CD4-positive, alpha-beta T cell treated with Interferon gamma for 1 hour (primary cell): ENCODE data around the gene TSHZ2.

Experiments used
- DNase-seq: peaks from one replicate; pipeline ENCODE4 v3.0.0-alpha.2; 2020

Gene TSHZ2

DNA sequence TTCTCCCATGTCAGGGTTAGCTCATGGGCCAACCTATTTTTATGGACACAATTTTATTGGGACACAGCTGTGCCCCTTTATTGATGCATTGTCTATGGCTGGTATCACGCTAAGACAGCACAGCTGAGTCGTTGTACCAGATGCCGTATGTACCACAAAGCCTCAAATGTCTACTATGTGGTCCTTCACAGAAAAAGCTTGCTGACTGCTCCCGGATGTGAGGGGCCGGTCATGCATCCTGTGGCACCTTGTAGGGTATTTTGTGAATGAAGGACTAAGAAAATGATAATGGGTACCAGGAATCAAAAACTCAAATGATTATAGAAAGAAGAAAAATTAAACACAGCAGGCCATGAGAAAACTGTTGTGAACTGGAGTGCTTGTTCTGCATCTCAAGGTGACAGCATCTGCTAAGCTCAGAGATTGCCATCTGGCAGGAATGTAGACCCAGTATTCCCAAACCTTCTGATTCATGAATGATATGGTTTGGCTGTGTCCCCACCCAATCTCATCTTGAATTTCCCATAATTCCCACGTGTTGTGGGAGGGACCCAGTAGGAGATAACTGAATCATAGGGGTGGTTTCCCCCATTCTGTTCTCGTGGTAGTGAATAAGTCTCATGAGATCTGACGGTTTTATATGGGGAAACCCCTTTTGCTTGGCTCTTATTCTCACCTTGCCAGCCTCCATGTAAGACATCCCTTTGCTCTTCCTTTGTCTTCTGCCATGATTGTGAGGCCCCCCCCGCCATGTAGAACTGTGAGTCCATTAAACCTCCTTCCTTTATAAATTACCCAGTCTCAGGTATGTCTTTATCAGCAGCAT is 248.5 kb downstream of the TSHZ2 start:
- DNase-seq: no peak

DNA sequence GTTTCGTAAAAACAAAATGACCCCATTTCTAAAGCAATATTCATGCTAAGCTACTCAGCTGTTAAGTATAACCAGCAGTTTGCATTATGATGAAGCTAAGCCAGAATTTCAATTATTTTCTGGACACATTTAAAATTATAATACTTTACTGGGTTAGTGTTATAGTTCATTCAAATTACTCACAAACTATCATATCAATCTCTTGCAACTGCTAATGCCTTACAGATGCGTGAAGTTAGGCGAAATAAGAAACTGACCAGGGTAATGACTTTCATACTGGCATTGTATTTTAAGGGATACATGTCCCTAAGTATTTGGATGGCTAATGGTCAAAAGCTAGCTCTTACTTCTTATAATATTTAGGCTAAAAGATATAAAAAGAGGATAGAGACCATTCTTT is 249.6 kb downstream of the TSHZ2 start:
- no peak for DNase-seq

DNA sequence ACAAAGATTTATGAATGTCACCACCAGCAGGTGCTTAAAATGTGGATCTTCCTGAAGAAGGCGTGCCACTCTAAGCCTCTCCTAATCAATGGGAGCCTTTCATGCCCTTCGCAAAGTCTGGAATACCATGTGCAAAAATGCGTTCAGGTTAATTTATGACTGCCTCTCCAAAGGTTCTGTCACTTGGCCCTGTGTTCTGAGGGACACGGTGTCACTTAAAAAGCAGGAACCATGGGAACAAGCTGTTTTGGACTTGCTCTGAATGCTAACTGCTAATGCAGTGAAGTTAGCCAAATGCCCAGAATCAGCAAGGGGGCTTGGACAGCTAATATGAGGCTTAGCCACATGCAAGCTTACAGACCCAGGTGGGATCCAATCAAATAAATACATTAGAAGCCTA is 250.3 kb downstream of the TSHZ2 start:
- no peak for DNase-seq

DNA sequence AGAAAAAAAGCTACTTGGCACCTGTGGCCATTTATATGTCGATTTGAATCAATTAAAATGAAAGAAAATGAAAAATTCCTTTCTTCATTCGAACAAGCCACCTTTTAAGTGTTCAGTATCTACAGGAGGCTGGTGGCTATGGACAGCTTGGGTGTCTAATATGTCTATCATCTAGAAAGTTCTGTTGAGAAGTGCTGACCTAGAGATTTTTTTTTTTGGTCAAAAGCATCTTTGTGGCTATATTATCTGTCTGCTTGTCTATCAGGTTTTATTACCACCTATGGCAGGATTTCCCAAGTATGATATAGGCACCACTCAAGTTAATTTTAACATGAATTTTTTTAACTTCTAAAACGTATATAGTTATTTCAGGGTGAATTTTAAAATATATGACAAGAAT is 250.8 kb downstream of the TSHZ2 start:
- no peak for DNase-seq

DNA sequence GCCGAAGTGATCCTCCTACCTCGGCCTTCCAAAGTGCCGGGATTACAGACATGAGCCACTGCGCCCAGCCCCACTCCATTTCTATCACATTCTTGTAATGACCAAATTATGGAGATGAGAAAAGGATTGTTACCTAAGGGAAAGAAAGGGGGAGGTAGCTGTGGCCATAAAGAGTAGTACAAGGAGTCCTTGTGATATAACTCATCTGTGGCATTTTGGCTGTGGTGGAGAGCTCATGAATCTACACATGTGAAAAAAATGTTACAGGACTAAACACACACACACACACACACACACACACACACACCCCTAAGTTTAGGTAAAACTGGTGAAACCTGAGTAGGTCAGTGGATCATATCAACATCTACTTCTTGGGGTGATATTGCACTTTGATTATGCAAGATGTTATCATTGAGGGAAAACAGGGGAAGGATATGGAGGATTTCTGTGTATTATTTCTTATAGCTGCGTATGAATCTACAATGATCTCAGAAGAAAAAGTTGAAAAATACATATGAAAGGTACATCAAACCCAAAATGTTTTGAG is 251.5 kb downstream of the TSHZ2 start:
- DNase-seq: no peak

DNA sequence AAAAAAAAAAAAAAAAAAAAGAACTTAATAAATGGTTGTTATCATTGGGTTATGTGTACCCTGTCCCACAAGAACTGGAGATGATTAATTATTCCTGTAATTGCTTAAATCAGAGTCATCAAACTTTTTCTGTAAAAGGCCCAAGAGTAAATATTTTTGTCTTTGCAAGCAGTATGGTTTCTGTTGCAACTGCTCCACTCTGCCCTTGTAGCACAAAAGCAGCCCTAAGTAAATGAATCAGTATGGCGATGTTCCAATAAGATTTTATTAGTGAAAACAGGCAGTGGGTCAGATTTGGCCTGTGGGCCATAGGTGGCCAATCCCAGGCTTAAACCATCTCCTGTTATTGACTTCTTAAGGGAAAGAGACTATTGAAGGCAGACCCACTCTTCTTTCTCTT is 252.7 kb downstream of the TSHZ2 start:
- no peak for DNase-seq

DNA sequence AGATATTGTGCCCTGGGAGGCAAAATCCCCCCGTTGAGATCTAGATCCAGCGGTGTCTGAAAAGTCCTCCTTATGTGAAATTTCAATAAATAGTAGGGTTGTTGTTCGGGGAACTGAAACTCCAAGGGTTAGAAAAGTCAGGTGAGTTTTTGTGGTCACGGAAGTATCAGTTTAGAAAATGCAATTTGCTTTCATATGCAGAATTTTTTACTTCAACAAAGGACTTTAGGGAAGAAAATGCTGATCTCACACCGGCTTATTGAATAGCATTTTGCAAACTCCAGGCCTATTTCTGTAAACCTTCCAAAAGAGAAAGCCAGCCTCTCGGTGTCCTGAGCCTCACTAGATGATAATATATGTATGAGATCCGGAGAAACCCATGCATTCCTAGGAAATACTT is 254.7 kb downstream of the TSHZ2 start:
- DNase-seq: no peak

DNA sequence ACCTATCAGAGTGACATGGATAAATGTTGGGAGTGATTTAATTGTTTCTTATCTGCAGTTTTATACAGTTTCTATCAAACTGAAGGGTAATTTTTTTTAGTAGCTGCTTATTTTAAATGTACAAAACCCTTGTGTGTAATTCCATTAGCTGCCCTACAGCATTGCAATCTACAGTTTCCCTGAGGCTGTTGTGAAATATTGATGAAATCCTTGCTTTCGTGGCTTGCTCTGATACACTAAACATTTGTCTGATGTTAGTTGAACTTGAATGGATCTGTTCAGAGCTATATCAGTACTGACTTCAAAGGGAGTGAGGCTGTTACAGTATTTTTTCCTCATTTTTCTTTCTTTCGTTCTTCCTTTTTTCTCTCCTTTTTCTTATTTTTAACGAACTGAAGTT is 255.4 kb downstream of the TSHZ2 start:
- no peak for DNase-seq

DNA sequence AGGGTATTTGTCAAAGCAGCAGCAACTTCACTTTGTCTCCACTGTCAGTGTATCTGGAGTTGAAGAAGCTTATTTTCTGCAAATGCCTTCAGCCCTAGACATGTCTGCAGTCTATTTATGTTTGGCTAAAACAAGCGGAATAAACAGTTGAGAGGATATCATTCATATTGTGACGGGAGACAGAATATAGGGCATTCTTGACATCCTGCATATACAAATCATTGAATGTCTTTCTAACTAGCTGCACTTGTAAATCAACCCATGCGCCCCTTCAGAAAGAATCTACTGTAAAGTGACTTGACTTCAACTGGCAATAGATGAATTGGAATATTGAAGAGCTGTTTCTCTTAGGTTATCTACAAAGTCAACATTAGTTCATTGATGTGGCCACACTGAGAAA is 258.9 kb downstream of the TSHZ2 start:
- no peak for DNase-seq

DNA sequence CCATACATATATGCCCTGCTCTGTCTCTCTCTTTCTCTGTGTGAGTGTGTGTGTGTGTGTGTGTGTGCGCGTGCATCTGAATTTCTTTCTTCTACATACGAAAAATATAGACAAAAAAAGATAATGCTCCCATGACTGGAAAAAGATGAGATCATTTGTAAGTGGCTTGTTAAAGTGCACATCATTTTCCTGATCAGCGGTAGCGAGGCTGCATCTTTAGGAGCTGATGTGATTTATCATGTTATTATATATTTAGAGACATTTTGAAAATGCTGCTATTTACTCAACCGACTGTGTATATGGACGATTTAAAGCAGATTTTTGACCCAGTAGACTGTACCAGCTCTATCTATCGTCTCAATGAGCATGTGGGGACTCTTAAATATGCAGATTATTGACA is 265.3 kb downstream of the TSHZ2 start:
- DNase-seq: no peak

DNA sequence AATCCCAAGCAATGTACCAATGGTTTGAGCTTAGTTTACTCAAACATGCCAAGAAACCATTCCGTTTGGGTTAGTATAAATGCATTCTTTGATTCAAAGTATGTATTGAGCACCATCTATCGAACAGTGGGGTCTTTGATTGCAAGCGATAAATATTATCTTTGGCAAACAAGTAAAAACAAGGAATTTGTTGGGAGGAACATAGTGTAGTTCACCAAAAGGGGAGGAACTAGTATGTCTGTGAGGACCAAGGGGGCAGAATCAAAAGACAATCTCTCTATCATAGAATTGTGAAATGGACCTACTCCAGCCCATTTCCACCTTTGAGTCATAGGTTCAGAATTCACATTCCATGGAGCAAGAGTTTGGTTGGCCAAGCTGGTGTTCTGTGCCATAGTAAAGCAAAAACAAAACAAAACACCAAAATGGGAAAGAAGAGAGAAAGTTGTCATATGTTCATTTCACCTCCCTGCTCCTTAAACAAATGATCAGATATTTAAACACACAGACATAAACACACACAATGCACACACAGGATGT is 266.0 kb downstream of the TSHZ2 start:
- DNase-seq: no peak

DNA sequence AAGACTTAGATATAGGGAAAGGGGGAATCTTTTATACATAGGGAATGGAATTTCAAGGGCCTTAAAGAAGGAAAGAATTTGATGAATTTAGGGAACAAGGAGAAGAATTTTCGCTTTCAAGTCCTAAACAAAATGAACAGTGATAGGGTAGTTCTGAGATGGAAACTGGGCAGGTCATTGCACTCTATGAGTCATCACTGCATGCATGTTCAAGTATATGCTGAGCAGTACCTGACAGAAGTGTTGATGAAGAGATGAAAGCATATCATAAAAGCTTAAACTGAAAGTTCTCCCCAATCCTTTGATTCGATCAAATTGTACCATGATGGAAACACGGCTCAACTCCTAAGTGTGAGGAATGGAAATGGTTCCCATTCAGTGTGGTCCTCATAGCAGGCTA is 271.0 kb downstream of the TSHZ2 start:
- no peak for DNase-seq

DNA sequence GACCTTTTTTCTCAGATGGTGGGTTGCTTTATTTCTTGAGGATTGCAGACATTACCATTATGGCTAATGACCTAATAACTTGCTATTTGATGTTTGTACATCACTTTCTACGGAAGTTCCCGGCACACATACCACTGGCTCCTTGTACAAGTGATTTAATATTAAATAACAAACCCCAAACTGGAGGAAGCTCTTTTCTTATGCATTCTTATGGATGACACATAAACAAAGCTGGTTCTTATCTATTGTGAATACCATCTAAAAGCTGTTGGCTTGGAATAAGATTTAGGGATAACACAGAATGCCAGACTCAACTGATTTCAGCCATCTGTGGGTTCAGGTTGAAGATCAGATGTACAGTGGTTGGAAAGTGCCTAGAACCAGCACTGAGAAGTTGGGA is 272.6 kb downstream of the TSHZ2 start:
- DNase-seq: no peak

DNA sequence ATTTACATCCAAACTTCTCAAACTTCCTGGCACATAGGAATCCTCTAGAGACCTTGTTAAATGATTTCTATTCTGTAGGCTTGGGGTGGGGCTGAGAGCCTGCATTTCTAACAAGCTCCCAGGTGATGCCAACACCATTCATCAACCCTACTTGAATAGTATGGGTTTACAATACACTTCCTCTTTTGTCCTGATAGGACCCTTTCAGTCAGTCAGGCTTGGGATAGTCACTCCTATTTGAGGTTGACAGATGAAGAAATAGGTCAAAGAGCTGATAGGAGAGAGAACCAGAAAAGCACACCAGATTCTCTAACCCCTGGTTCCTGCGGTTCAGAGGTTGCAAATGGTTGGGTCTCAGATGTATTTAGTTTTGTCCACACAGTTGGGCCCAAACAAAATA is 273.4 kb downstream of the TSHZ2 start:
- no peak for DNase-seq

DNA sequence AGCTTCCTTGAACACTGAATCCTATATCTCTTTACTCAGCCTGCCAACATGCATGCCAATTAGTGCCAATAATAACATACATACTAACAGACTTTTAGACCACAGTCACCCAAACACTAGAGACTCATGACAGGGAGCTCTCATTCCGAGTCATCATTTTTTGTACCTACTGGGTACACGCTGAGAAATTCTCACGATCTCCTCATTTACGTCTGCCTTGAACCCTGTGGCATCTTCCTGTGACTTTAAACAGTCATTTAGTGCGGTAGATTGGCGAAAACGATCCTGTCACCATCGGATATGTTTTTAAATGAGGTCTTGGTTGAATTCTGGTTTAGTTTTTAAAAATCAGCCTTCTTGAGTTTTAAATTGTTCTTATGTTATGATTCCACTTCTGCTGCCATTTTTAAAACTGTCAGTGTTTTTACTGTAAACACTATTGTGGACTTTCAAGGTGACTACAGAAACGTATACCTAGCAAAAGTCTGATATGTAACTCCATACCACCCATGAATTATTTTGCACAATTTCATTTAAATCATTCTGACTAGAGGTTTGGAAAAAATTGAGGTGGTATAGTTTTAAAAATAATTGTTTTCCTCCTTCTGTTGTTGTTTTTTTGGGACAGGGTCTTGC is 275.4 kb downstream of the TSHZ2 start:
- DNase-seq: no peak

DNA sequence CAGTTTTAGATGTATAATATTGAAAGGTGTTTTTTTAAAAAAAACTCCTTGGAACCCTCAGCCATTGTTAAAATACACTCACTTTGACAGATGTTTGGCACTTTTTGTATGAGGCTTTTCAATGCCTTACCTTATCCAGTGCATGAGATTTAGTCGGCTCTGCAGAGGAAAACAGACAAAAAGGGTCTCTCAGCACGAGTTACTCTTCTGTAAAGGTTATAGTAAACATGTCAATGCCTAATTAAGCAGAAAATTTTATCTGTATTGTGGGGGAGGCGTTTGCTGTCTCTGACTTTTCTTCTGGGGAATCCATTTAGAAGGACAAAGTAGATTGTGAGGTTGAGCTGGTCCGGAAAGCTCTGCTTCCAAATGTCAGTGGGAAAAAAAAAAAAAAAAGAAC is 278.3 kb downstream of the TSHZ2 start:
- DNase-seq: no peak

DNA sequence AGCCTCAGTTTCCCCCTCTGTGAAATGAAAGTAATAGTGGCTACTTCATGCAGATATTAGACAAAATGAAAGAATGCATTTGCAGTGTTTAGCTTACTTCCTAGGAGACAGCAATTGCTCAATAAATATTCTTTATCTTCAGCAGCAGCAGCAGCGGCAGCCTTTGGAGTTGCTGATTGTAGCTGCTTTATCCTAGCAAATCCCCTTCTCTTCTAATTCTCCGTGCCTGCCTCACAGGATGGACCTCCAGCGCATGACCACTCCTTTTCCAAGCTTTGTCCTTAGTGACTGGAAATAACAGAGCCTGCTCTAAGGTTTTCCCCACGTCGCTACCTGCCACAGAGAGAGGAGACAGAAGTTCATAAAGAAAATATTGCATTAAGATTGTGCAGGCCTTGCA is 279.8 kb downstream of the TSHZ2 start:
- DNase-seq: no peak

DNA sequence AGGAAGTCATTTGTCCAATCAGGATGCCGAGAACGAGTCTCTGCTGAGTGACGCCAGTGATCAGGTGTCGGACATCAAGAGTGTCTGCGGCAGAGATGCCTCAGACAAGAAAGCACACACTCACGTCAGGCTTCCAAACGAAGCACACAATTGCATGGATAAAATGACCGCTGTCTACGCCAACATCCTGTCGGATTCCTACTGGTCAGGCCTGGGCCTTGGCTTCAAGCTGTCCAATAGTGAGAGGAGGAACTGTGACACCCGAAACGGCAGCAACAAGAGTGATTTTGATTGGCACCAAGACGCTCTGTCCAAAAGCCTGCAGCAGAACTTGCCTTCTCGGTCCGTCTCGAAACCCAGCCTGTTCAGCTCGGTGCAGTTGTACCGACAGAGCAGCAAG is 281.5 kb downstream of the TSHZ2 start:
- no peak for DNase-seq

DNA sequence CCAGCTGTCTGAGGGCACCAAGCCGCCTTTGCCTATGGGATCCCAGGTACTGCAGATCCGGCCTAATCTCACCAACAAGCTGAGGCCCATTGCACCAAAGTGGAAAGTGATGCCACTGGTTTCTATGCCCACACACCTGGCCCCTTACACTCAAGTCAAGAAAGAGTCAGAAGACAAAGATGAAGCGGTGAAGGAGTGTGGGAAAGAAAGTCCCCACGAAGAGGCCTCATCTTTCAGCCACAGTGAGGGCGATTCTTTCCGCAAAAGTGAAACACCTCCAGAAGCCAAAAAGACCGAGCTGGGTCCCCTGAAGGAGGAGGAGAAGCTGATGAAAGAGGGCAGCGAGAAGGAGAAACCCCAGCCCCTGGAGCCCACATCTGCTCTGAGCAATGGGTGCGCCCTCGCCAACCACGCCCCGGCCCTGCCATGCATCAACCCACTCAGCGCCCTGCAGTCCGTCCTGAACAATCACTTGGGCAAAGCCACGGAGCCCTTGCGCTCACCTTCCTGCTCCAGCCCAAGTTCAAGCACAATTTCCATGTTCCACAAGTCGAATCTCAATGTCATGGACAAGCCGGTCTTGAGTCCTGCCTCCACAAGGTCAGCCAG is 283.0 kb downstream of the TSHZ2 start:
- no peak for DNase-seq

DNA sequence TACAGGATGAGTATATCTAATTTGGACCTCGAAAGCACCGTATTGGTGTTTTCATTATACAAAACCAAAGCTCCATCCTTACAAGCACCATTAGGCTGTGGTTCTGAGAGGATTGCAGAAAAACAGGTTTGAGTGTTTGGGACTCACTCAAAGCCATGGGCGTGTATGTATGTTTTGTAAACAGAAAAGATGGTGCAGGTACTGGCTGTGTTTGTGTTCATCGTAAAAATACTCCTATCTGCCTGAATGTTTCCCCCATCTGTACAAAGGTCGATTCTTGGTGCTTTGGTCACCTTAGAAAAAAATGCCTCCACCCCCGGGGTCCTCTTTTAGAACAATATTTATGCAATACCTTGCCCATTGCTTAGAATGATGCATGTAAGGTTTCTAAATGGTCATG is 286.6 kb downstream of the TSHZ2 start:
- no peak for DNase-seq

DNA sequence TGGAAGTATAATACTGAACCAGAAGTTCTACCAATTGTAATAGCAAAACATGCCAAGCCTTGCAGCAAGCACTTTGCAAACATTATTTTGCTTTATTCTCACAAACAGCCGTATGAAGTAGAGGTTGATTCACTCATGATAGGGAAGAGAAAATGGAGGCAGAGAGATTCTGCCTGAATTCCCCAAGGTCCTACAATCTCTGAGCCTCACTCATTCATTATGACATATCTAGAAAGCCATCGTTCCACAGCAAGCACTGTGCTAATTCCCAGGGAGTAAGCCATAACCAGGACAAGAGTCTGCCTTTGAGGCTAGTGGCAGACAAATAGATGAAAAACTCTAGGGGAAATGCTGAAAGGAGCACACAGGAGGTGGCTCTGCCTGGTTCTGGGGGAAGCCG is 288.0 kb downstream of the TSHZ2 start:
- DNase-seq: no peak

DNA sequence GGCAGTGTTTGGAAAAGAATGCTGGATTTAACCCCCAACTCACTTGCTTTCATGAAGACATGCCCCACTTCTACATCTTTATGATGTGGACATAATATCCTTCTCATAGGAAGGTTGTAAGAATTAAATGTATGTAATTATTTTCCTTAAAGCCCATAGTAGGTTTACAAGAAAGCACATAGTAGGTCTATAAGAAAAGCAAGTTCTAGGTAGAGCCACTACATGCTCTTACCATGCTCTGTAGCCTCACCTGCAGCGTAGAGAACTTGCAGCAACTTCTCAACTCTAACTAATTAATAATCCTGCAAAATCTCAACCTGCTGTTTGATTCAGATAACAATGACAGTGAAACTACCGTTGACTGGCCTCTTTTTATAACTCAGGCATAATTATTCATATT is 288.4 kb downstream of the TSHZ2 start:
- DNase-seq: no peak

DNA sequence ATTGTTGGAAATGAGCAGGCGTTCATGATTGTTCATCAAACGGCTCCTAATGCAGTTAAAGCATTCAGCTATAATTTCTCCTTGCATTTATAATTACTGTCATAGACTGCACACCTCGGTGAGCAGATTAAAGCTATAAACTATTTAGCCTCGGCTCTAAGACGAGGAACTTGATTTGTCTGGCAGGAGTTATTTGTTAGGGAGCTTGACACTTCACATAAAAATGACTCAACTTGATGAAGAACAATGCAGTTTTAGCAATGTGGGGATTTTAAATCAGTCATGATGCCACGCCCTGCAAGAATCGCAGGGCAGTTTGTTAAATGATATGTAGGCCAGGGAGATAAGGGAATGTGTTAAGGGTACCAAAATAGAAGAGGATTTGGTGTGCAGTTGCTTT is 290.2 kb downstream of the TSHZ2 start:
- no peak for DNase-seq
